ENCODE results near the gene HRH4.

HRH4 gene

DNA sequence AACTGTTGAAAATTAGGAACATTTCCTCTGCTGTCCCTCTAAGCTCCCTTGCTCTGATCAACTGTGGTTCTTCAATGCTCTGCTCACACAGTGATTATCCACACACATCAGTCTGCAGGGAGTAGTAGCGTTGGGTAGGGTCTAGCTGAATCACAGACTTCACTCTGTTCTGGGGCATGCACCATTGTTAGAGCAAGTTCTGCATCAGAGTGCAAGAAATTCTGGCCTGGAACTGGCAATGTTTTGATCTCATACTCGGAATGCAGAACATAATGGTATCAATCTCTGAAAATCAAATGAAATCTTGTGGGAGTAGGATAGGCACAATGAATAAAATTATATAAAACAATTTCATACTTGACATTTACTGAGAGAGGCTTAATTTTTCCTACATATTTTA is 55.3 kb downstream of the HRH4 start:
- DNase-seq = no peak

- DNase-seq = no peak
Measured at GRCh38 chr18:24516261-24516660, 55.8 kb downstream of the HRH4 start.

GRCh38 chr18:24517554-24517953 is 57.1 kb downstream of the HRH4 start:
- no peak for DNase-seq

- no peak for DNase-seq
Measured at GRCh38 chr18:24518596-24518995, 58.2 kb downstream of the HRH4 start.
